Right atrium auricular region (tissue), 2 donors: ENCODE data around the gene ASIC5. TPM values are rescaled to one million over a fixed set of nuclear protein-coding genes. Genes with fewer than 3 reads are reported as not detected.

Experiments used
- DNase-seq: peaks from one replicate; pipeline ENCODE4 v3.0.0-alpha.2; 2019; ENCODE audit warnings: low spot score
- H3K27ac ChIP-seq, 2 donors: fragments of 200-600 bp; sonication (generic); 1 replicate in 1 of 2; 2 replicates in 1 of 2; pipeline ENCODE4 v1.5.1; 2016 to 2019
- H3K27me3 ChIP-seq, 2 donors: fragments of 200-600 bp; sonication (generic); one replicate each; pipeline versions ENCODE4 v1.5.1 to v1.6.0; 2017 to 2019
- H3K36me3 ChIP-seq: fragments of 200-600 bp; sonication (generic); one replicate; pipeline ENCODE4 v1.5.1; 2016
- H3K4me1 ChIP-seq, 2 donors: fragments of 200-600 bp; sonication (generic); one replicate each; pipeline versions ENCODE4 v1.5.1 to v1.6.0; 2017 to 2019
- H3K4me3 ChIP-seq, 2 donors: fragments of 200-600 bp; sonication (generic); 1 replicate in 1 of 2; 2 replicates in 1 of 2; pipeline ENCODE4 v1.5.1; 2017 to 2019; ENCODE audit warnings: mild to moderate bottlenecking in 1 of 2, moderate library complexity in 1 of 2
- H3K9me3 ChIP-seq, 2 donors: fragments of 200-600 bp; sonication (generic); one replicate each; pipeline ENCODE4 v1.5.1; 2019
- total RNA-seq, 2 donors: library from RNA; depleted of rRNA; stranded (reverse); fragments of >200 nt; gene quantifications; one replicate each; pipeline ENCODE4 v1.1.0, GENCODE V29; 2016
- TF ChIP-seq, protein P1 (sequence below), 2 donors: fragments of 200-600 bp; sonication (generic); IDR thresholded peaks; one replicate each; pipeline ENCODE4 v1.5.1; 2019; ENCODE audit warnings: antibody characterized with exemption in 2 of 2

The ASIC5 gene
- total RNA-seq, 2 donors from 2014 or later = not detected

- Histone ChIP-seq H3K27ac (no peak overlapping the region), H3K36me3 (no peaks in the 10 kb centered on the region)
Measured at GRCh38 chr4:155849042-155849441, 17.0 kb downstream of the ASIC5 start.

DNA sequence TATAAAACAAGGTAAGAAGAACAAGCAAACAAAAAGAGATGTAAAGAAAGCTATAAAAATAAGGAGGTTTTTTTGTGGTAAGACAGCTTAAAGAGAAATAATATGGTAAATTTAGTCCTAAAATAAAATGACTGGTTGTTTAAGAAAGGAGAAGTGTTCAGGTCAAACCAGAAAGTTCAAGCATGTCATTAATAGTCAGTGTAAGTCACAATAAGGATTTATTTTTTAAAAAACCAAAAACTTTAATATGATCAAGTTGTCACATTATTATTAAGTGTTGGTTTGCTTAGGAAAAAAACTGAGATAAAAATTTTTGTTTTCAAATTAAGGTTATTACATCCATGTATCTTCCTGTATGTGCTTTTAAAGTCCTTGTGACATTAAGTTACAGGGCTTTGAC, 19.1 kb downstream of the ASIC5 start:
- no peaks in the 10 kb centered on the region for H3K27me3 ChIP-seq
- TF ChIP-seq, protein P1, sequence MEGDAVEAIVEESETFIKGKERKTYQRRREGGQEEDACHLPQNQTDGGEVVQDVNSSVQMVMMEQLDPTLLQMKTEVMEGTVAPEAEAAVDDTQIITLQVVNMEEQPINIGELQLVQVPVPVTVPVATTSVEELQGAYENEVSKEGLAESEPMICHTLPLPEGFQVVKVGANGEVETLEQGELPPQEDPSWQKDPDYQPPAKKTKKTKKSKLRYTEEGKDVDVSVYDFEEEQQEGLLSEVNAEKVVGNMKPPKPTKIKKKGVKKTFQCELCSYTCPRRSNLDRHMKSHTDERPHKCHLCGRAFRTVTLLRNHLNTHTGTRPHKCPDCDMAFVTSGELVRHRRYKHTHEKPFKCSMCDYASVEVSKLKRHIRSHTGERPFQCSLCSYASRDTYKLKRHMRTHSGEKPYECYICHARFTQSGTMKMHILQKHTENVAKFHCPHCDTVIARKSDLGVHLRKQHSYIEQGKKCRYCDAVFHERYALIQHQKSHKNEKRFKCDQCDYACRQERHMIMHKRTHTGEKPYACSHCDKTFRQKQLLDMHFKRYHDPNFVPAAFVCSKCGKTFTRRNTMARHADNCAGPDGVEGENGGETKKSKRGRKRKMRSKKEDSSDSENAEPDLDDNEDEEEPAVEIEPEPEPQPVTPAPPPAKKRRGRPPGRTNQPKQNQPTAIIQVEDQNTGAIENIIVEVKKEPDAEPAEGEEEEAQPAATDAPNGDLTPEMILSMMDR (IDR thresholded peaks at IDR 0.05) = no peak

More at GRCh38 chr4:155849042-155849441, 17.0 kb downstream of the ASIC5 start:
- DNase-seq = no peak
- Histone ChIP-seq H3K4me3 (no peak overlapping the region), H3K9me3 (no peaks in the 10 kb centered on the region), H3K4me1 (no peaks in the 10 kb centered on the region), H3K27me3 (no peaks in the 10 kb centered on the region)
- TF ChIP-seq, protein P1 (IDR thresholded peaks at IDR 0.05) = no peak

GRCh38 chr4:155842080-155842479, 24.0 kb downstream of the ASIC5 start:
- H3K36me3 ChIP-seq = no peaks in the 10 kb centered on the region
- TF ChIP-seq, protein P1 (IDR thresholded peaks at IDR 0.05) = no peak
- H3K4me1 ChIP-seq = no peaks in the 10 kb centered on the region
- no peaks in the 10 kb centered on the region for H3K9me3 ChIP-seq
- H3K27me3 ChIP-seq = no peaks in the 10 kb centered on the region
- DNase-seq = no peak
- H3K27ac ChIP-seq = no peak overlapping the region
- H3K4me3 ChIP-seq = no peak overlapping the region

More for the DNA sequence above, 19.1 kb downstream of the ASIC5 start:
- no peaks in the 10 kb centered on the region for H3K4me1 ChIP-seq
- no peak overlapping the region for H3K27ac ChIP-seq
- no peaks in the 10 kb centered on the region for H3K36me3 ChIP-seq
- no peaks in the 10 kb centered on the region for H3K9me3 ChIP-seq
- no peak overlapping the region for H3K4me3 ChIP-seq
- DNase-seq = no peak

DNA sequence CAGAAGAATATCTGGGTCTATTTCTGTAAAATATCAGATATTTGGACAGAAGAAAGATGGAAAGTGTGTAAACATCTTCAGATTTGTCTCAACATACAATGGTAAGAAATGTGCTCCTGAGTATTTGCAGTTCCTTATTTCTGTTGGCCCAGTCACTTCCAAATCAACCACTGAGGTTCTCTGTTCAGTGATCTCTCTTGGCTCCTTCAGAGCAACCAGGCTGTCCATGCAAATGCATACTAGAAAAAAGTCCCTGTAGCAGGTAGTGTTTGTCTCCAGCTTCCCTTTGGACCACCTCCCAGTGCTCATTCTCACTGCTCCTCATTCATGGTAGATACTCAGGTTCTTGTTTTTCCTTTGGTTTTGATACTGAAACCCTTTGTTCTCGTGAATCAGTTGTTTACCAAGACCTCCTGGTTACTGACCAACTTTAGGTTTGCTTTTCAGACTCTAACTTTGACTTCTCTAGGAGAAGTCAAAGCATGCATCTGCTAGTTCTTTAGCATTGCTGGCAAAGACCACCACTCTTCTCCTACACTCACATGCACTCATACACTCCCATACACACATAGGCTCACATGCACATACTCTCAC, 28.8 kb downstream of the ASIC5 start:
- Histone ChIP-seq H3K27ac (no peak overlapping the region), H3K4me3 (no peak overlapping the region), H3K36me3 (no peaks in the 10 kb centered on the region), H3K4me1 (no peaks in the 10 kb centered on the region), H3K27me3 (no peaks in the 10 kb centered on the region), H3K9me3 (no peaks in the 10 kb centered on the region)
- TF ChIP-seq, protein P1 (IDR thresholded peaks at IDR 0.05) = no peak
- no peak for DNase-seq

- TF ChIP-seq, protein P1 (IDR thresholded peaks at IDR 0.05) = no peak
- no peaks in the 10 kb centered on the region for H3K27me3 ChIP-seq
- H3K27ac ChIP-seq = no peak overlapping the region
- H3K9me3 ChIP-seq = no peaks in the 10 kb centered on the region
- no peak for DNase-seq
- H3K36me3 ChIP-seq = no peaks in the 10 kb centered on the region
- no peak overlapping the region for H3K4me3 ChIP-seq
- H3K4me1 ChIP-seq = no peaks in the 10 kb centered on the region
Measured at GRCh38 chr4:155832664-155833063, 33.4 kb downstream of the ASIC5 start.

- H3K4me1 ChIP-seq = no peaks in the 10 kb centered on the region
- H3K9me3 ChIP-seq = no peaks in the 10 kb centered on the region
- no peak for DNase-seq
- no peaks in the 10 kb centered on the region for H3K27me3 ChIP-seq
- H3K4me3 ChIP-seq = no peak overlapping the region
- TF ChIP-seq, protein P1 (IDR thresholded peaks at IDR 0.05) = no peak
- H3K36me3 ChIP-seq = no peaks in the 10 kb centered on the region
- no peak overlapping the region for H3K27ac ChIP-seq
Measured at GRCh38 chr4:155828628-155829027, 37.4 kb downstream of the ASIC5 start.
